Measurements from ENCODE around the gene ZBTB9.

- no peak for TF ChIP-seq CTCF (tag by site-specific recombination; IDR thresholded peaks at IDR 0.05)
- no peak for TF ChIP-seq OSR2 (tag by site-specific recombination; IDR thresholded peaks at IDR 0.05)
- TF ChIP-seq, protein P1, sequence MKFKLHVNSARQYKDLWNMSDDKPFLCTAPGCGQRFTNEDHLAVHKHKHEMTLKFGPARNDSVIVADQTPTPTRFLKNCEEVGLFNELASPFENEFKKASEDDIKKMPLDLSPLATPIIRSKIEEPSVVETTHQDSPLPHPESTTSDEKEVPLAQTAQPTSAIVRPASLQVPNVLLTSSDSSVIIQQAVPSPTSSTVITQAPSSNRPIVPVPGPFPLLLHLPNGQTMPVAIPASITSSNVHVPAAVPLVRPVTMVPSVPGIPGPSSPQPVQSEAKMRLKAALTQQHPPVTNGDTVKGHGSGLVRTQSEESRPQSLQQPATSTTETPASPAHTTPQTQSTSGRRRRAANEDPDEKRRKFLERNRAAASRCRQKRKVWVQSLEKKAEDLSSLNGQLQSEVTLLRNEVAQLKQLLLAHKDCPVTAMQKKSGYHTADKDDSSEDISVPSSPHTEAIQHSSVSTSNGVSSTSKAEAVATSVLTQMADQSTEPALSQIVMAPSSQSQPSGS (tag by site-specific recombination; IDR thresholded peaks at IDR 0.05; ENCODE audit: low read depth): no peak
- TF ChIP-seq, protein P2, sequence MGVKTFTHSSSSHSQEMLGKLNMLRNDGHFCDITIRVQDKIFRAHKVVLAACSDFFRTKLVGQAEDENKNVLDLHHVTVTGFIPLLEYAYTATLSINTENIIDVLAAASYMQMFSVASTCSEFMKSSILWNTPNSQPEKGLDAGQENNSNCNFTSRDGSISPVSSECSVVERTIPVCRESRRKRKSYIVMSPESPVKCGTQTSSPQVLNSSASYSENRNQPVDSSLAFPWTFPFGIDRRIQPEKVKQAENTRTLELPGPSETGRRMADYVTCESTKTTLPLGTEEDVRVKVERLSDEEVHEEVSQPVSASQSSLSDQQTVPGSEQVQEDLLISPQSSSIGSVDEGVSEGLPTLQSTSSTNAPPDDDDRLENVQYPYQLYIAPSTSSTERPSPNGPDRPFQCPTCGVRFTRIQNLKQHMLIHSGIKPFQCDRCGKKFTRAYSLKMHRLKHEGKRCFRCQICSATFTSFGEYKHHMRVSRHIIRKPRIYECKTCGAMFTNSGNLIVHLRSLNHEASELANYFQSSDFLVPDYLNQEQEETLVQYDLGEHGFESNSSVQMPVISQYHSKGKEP (tag by site-specific recombination; IDR thresholded peaks at IDR 0.05): no peak
- TF ChIP-seq KLF16 (tag by site-specific recombination; IDR thresholded peaks at IDR 0.05): no peak
- no peak for TF ChIP-seq ZBTB1 (tag by site-specific recombination; IDR thresholded peaks at IDR 0.05)
- no peak for TF ChIP-seq ZBTB8A (tag by site-specific recombination; IDR thresholded peaks at IDR 0.05)
Measured at GRCh38 chr6:33488339-33488738, 34.0 kb downstream of the ZBTB9 start.
